Testis (tissue), 3 donors: ENCODE data around the gene NUP42. TPM values are rescaled to one million over a fixed set of nuclear protein-coding genes. Genes with fewer than 3 reads are reported as not detected.
"Not testable (repeated sequence)": the region's sequence is repeated elsewhere in the genome, so short reads cannot be mapped to it uniquely, and the experiment has no call there.

Experiments
- DNase-seq: peaks from one replicate; pipeline ENCODE4 v3.0.0-alpha.2; 2019
- H3K27ac ChIP-seq, 2 donors: fragments of 200-600 bp; sonication (generic); one replicate each; pipeline ENCODE4 v1.5.1; 2019
- H3K27me3 ChIP-seq: fragments of 200-600 bp; sonication (generic); one replicate; pipeline ENCODE4 v1.5.1; 2019
- H3K36me3 ChIP-seq: fragments of 200-600 bp; sonication (generic); one replicate; pipeline ENCODE4 v1.5.1; 2017; ENCODE audit warnings: low read depth; ENCODE audit errors: missing control alignments
- H3K4me1 ChIP-seq: fragments of 200-600 bp; sonication (generic); one replicate; pipeline ENCODE4 v1.5.1; 2019
- H3K4me3 ChIP-seq, 2 donors: fragments of 200-600 bp; sonication (generic); one replicate each; pipeline ENCODE4 v1.5.1; 2017 to 2019
- H3K9me3 ChIP-seq: fragments of 200-600 bp; sonication (generic); one replicate; pipeline ENCODE4 v1.5.1; 2017
- CTCF ChIP-seq, 3 experiments: fragments of 450-650 bp in 2 of 3; fragments of 200-600 bp in 1 of 3; sonication (generic) in 1 of 3; IDR thresholded peaks; one replicate each; pipeline ENCODE4 v1.5.1; 2016 to 2019; ENCODE audit warnings: antibody characterized with exemption in 3 of 3, mild to moderate bottlenecking in 2 of 3, moderate library complexity in 1 of 3
- POLR2A ChIP-seq: fragments of 450-650 bp; IDR thresholded peaks from one replicate; pipeline ENCODE4 v1.6.1; 2017; ENCODE audit warnings: antibody characterized with exemption, mild to moderate bottlenecking, moderate library complexity
- WGBS, 2 donors: methylation state at CpG; one replicate each; pipeline ENCODE4 v1.1.5; 2018; 5-methylcytosine and 5-hydroxymethylcytosine counted together
- intact Hi-C: fragments of 100-400 bp; cut with DNase I; formaldehyde crosslinking; loops from one replicate; pipeline ENCODE4 v1.15.1; 2023; ENCODE audit warnings: low total_unique reads
- polyA plus RNA-seq: library from polyadenylated mRNA; stranded (reverse); fragments of 350-450 nt; fragmentation: Illumina TruSeq; extraction: RNeasy Lipid Tissue Mini Kit (QIAGEN cat#74804); gene quantifications from one replicate; pipeline ENCODE4 v1.2.3, GENCODE V29; 2014; ENCODE audit warnings: low read depth, low replicate concordance; ENCODE audit not compliant: insufficient read depth
- total RNA-seq, 2 donors: library from RNA; depleted of rRNA; stranded (reverse); fragments of >200 nt; gene quantifications; one replicate each; pipeline ENCODE4 v1.2.3, GENCODE V29; 2016

NUP42 gene
- total and polyA plus RNA-seq, 3 donors from 2014 or later: 63.3 to 70.4 (median 66.1) TPM

DNA sequence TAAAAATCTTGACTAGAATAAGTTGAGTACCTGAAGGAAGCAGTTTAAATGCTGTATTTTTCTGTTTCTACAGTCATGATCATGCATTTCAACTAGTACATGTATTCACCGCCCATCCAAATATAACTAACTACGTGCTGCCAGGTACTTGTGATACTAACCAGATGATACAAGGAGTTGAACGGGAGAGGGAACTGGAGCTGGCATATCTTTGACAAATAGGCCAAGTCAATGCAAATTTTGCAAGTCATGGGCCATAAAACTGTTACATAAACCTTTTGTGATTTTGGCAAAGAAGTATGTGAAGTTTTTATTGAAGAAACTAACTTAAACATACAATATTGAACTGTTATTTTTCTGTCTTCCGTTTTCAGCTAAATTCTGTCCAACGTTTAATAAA, 14.5 kb downstream of the NUP42 start:
- DNase-seq: no peak
- H3K27ac ChIP-seq: no peak overlapping the region
- 71 to 78% methylated on average over 5 of the region's 5 CpGs for WGBS, 2 donors
- TF ChIP-seq POLR2A (no peak), CTCF (IDR thresholded peaks at IDR 0.05) (no peak)
- no peaks in the 10 kb centered on the region for H3K27me3 ChIP-seq
- no peak overlapping the region for H3K4me3 ChIP-seq
- no peaks in the 10 kb centered on the region for H3K36me3 ChIP-seq
- H3K4me1 ChIP-seq: no peaks in the 10 kb centered on the region
- intact Hi-C loops: no loop called here
- H3K9me3 ChIP-seq: no peaks in the 10 kb centered on the region

DNA sequence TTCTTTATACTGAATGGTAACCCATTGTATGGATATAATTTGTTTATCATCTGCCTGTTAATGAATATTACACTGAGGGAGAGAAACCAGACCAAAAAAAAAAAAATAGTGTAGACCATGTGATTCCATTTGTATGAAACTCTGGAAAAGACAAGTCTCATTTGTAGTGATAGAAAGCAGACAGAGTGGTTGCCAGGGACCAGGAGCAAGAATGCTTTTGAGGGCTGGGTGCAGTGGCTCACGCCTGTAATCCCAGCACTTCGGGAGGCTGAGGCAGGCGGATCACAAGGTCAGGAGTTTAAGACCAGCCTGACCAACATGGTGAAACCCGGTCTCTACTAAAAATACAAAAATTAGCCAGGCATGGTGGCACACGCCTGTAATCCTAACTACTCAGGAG, 15.9 kb downstream of the NUP42 start:
- H3K36me3 ChIP-seq, H3K4me3 ChIP-seq, DNase-seq, H3K9me3 ChIP-seq, intact Hi-C loops, H3K4me1 ChIP-seq, H3K27ac ChIP-seq, H3K27me3 ChIP-seq: not testable (repeated sequence)
- WGBS, 2 donors: 83 to 96% methylated on average over 5 of the region's 5 CpGs

GRCh38 chr7:23200331-23200730, 18.5 kb downstream of the NUP42 start:
- Histone ChIP-seq H3K9me3 (no peaks in the 10 kb centered on the region), H3K27me3 (no peaks in the 10 kb centered on the region), H3K36me3 (no peaks in the 10 kb centered on the region), H3K4me3 (no peak overlapping the region), H3K27ac (no peak overlapping the region), H3K4me1 (no peaks in the 10 kb centered on the region)
- TF ChIP-seq POLR2A (no peak), CTCF (IDR thresholded peaks at IDR 0.05) (no peak)
- 85 to 93% methylated on average over 2 of the region's 2 CpGs for WGBS, 2 donors
- no peak for DNase-seq
- intact Hi-C loops: no loop called here

- Histone ChIP-seq H3K9me3 (no peaks in the 10 kb centered on the region), H3K4me3 (no peak overlapping the region), H3K36me3 (no peaks in the 10 kb centered on the region), H3K27ac (no peak overlapping the region), H3K27me3 (no peaks in the 10 kb centered on the region), H3K4me1 (peaks cover 4% of the 10 kb centered on the region)
- 89 to 95% methylated on average over 1 of the region's 1 CpG for WGBS, 2 donors
- intact Hi-C loops: no loop called here
- no peak for TF ChIP-seq POLR2A
- no peak for TF ChIP-seq CTCF (IDR thresholded peaks at IDR 0.05)
- DNase-seq: no peak
These were observed 22.4 kb downstream of the NUP42 start for GRCh38 chr7:23204241-23204640.

GRCh38 chr7:23205577-23205908, 23.7 kb downstream of the NUP42 start:
- TF ChIP-seq CTCF (IDR thresholded peaks at IDR 0.05) (no peak), POLR2A (no peak)
- Histone ChIP-seq H3K9me3 (no peaks in the 10 kb centered on the region), H3K4me3 (peak overlapping the region; percentile 50 to 71), H3K27me3 (no peaks in the 10 kb centered on the region), H3K4me1 (peaks cover 4% of the 10 kb centered on the region), H3K27ac (peak overlapping the region; percentile 86 to 90), H3K36me3 (no peaks in the 10 kb centered on the region)
- intact Hi-C loops: no loop called here
- no peak for DNase-seq
- 44 to 65% methylated on average over 2 of the region's 2 CpGs for WGBS, 2 donors
